Activated CD4-positive, alpha-beta T cell treated with anti-CD3 and anti-CD28 coated beads, Interleukin-10, Interleukin-2, amounts not matched to agents 100 ng/mL and 50 ng/mL, durations not matched to agents 16 hours and 8 hours (primary cell): ENCODE results near the gene KANSL1.
A peak's percentile ranks its signal among the peaks of the same experiment; 100 is the strongest.
"Not testable (repeated sequence)": the region's sequence is repeated elsewhere in the genome, so short reads cannot be mapped to it uniquely, and the experiment has no call there.

Source experiments
- DNase-seq: peaks from one replicate; pipeline ENCODE4 v3.0.0-alpha.2; 2020

KANSL1 gene

DNA sequence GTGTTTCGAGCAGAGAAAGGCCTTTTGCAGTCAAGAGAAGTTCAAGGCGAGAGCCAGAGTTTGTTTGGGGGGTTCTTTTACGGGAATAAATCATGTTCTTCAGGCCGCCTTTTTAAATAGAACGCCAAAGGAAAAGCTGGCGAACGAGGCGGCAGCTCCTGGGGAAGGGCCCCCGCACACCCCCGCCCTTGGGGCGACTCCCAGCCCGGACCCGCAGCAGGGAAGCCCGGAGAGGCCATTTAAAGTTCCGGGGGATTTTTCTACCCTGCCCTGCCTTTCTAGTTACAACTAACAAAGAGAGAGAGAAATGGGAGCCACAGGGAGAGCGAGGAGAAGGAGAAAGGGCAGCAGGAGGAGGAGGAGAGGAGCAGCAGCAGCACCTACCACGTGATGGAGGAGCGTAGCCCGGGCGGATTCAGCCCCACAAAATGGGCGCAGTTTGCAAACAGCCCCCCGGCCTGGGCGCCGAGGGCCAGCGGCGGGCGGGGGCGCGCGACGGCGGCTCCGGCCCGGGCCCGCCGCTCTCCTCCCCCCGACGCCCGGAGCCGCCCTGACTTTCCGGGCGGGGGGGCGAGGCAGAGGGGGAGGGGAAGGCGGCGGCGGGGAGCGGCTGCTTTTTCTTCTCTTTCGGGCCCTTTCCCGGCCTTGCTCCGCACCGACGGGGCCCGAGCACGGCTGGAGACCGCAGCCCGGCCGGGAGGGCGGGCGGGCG, 634 bp downstream of the KANSL1 start:
- DNase-seq = peak; percentile 73

DNA sequence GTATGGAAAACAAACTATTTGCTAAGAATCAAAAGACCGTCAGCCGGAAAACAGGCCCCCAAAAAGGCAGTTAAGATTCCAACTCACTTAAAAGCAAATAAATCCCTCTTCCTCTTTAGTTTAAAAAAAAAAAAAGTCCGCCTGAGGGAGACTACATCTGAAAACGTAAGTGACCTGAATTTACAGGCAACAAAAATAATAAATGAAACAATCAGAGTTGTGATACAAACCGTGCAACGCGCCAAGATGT, 1.1 kb downstream of the KANSL1 start:
- no peak for DNase-seq

DNA sequence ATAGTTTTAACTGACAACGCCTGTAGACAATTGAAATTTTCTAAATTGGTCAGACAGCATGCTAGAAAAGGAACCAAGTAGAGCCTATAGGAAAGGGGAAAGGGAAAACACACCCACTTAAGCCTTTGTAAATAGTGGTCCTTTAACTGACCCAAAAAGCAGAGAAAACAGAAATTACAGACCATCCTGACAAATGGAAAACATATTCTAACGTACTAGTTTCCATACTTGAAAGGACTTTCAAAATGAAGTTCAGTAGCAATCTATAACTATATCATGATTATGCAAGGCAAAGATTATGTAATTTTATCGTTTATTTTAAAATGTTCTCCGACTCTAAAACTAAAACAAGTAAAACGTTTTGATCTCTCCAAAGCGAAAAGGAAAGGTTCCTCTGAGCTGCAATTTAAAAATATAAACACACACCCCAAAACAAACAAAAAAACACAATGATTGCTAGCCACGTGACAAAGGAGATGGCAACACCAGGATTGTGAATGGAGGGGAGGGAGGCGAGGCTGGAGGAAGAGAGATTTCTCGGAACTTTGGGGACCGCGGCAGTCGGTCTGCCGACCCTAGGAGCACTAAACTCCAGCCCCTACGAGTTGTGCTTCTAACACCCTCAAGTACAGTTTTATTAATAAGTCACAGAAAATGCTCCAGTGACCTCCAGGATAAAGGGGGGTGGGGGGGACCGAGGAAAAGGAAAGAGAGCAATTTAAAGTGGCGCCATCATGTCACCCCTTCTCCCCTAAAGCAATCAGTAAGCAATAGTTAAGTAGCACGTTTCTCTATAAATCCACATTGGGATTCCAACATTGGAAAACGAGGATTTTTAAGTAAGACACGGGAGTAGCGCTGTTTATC, 1.7 kb downstream of the KANSL1 start:
- peak; percentile 59 for DNase-seq

DNA sequence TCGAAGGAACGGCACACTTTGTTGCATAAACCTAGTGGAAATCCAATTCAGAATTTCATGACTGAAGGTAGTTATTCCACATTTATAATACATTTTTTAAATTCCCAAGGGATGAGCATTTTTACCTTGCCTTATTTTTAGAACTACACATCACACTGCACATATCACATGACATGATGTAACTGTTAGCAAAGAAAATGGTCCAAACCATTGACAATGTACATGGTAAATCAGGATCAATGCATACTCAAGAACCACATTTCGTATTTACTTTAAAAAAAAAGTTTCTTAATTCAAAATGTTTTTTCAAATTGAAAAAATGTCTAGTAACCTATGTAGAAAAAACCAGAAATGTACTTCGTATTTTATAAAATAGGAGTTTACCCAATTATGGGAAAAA, 2.5 kb downstream of the KANSL1 start:
- no peak for DNase-seq

DNA sequence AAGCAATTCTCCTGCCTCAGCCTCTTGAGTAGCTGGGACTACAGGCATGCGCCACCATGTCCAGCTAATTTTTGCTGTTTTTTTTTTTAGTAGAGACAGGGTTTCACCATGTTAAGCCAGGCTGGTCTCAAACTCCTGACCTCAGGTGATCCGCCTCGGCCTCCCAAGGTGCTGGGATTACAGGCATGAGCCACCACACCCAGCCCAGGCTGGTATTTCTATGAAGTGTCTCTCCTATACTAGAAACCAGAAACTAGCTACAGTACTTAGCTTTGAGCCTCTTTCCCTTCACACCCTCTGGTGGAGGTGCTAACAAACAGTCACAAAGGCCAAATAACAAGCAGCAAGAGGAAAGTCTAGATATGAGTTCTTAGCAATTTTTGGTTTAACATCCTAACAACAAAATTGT, 6.4 kb downstream of the KANSL1 start:
- peak; percentile 73 for DNase-seq

GRCh38 chr17:46184696-46185095, 8.5 kb downstream of the KANSL1 start:
- DNase-seq = no peak

GRCh38 chr17:46183383-46183782, 9.8 kb downstream of the KANSL1 start:
- DNase-seq = not testable (repeated sequence)

DNA sequence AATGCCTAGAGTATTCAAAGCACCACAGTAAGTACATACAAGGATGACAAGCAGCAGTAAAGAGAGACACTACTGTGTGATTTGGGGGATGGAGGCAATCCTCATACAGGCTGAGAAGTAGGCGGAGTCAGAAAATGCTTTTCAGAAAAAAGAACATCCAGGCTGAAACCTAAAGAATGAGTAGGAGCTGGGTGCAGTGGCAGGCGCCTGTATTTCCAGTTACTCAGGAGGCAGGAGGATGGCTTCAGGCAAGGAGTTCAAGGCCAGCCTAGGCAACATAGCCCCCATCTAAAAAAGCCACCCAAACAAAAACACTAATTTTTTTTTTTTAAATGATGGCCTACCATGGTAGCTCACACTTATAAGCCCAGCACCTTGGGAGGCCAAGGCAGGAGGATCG, 10.3 kb downstream of the KANSL1 start:
- DNase-seq = no peak

DNA sequence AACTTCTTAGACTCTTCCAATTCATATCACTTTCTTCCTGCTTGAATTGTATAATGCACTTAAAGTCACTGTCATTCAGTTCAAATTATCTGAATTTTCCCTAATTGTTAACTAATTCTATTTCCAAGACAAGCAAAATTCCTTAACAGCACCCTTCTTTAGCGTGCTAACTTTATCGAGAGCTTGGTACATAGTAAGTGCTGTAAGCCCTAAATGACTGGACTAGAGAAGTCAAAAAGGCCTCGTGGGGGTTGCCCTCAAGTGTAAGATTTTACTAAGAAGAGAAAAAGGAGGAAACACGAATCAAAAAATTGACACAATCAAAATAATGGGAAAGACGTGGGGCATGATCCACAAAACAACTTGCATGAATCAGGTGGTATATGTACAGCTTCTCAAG, 11.3 kb downstream of the KANSL1 start:
- no peak for DNase-seq

GRCh38 chr17:46181316-46181715, 11.9 kb downstream of the KANSL1 start:
- not testable (repeated sequence) for DNase-seq

DNA sequence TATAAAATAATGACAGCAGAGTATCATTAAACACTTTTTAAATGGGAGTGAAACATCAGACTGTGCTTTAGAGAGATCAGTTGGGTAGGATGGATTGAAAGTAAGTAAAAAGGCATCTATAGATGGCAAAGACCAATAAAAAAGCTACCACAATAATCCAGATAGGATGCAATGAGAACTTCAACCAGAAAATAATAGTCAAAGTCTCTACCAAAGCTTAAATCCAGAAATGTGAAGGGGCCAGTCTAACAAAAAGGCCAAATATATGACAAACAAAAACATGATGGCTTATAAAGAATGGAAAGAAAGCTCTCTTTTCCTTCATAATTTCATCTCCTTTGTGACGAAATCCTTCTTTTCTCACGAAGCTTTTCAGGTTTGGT, 12.3 kb downstream of the KANSL1 start:
- DNase-seq = no peak

- DNase-seq = not testable (repeated sequence)
Measured at GRCh38 chr17:46180185-46180891, 12.9 kb downstream of the KANSL1 start.

DNA sequence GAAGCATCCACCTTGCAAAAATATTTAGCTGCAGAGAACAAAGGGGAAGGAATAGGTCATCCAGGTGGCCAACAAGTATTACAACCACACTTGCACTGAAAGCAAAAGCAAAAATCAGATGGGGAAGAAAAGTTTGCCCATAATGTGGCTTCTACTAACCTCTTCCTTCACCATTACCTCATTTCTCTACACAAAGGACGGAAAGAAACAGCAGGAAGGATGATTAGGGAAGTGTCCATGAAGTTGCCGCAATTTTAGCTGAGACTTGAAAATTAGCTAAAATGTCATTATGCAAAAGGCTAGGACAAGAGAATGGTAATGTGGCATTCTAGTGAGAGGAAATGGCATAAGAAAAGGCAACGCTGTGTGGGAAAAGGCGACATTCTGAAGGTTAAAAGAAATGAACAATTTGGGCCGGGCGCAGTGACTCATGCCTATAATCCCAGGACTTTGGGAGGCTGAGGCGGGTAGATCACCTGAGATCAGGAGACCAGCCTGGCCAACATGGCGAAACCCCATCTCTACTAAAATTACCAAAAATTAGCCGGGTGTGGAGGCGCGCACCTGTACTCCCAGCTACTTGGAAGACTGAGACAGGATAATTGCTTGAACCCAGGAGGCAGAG, 13.7 kb downstream of the KANSL1 start:
- DNase-seq = peak; percentile 51

DNA sequence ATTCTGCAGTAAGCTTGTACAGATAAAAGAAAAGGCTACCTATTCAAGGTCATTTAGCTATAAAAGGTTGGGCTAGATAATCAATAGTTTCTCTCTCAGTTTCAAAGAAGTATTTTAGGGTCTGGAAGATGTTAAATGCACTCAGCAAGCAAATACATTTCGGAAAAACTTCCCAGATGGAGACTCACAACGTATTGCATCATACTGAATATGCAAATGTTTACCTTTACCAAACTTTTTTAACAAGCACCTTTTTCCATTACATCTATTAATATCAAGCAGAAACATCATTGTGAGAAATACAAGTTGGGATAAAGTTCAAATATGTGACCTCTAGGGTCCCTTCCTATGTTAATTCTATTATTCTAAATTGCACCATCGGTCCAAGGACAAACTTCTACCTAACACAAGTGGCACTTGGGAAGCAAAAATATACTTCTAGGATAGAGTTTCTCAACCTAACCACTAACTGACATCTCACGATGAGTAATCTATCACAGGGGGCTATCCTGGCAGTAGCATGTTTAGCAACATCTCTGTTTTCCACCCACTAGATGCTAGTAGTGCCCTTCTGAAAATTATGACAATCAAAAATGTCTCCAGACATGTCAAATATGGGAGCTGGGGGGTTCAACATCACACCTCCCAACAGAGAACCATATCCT, 14.5 kb downstream of the KANSL1 start:
- peak; percentile 48 for DNase-seq

DNA sequence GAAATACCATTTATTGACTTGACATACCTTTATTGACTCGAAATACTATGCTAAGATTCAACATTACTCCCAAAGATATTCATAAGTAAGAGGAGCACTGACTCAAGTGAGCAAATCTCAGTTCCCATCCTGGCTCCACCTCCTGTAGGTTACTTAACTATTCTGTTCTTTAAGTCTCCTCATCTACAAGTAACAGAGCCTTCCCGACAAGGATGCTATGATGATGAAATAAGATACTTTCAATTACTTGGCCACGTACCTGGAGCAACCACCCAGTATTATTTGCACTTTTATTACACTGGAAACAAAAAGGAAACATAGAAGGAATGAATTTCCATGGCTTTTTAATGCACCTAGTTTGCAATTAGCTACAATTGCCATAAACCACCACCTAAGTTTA, 16.3 kb downstream of the KANSL1 start:
- no peak for DNase-seq

GRCh38 chr17:46175891-46176290, 17.3 kb downstream of the KANSL1 start:
- DNase-seq = no peak

DNA sequence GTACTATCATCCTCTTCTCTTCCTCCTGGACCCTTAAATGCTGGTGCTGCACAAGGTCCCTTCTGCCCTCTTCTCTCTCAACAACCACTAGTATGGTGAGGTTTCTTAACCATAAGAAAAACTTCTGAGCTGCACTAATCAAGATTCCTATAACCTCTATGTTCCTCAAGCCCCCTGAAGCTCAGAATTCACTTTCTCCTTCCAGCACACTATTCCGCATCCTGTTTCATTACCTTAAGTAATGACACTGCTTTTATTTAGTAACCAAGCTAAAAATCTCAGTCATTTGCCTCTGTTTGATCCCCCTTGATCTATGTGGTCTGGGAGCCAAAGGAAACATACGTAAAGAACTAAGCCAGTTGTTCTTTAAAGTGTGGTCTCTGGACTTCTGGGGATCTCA, 20.1 kb downstream of the KANSL1 start:
- DNase-seq = no peak

DNA sequence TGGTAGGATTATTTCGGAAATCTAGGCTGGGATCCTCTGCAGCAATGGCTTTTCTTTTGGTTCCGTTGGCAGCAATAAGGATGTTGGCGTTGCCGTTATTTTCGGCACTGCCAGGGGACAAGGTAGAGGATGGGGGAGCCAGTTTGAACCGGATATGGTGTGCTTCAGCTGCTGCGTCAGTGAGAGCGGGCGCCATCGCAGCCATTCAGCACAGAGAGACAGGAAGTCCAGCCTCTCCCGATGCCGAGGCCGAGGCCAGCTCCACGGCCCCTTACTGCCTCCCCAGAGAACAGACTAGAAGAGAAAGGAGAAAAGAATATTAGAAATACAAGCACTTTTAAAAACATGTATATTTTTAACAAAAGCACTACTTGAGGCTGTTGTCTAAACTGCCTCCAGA, 21.3 kb downstream of the KANSL1 start:
- no peak for DNase-seq

GRCh38 chr17:46170639-46171429, 22.4 kb downstream of the KANSL1 start:
- no peak for DNase-seq

DNA sequence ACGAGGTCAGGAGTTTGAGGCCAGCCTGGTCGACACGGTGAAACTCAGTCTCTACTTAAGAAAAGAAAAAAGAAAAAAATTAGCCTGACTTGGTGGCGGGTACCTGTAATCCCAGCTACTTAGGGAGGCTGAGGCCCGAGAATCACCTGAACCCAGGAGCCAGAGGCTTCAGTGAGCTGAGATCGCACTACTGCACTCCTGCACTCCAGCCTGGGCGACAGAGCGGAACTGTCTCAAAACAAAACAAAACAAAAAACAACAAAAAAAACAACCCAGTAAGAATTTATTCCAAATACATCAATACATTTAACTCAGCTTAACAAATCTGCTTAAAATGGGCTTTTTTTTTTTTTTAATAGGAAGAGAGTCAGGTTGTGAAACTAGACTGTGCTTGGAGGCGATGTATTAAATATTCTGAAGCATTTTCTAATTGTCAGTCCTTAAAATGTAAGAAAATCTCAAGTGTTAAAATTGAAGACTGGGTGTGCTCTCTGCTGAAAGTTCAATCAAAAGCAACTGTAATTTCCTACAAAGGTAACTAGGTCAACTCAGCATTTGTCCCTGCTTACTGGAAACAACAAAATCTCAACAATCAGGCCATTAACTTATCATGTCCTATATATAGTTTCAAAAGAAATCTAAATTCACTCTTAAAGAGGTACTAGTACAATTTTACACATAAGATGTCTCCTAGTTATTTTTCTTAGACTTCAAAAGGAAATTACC, 23.2 kb downstream of the KANSL1 start:
- no peak for DNase-seq

DNA sequence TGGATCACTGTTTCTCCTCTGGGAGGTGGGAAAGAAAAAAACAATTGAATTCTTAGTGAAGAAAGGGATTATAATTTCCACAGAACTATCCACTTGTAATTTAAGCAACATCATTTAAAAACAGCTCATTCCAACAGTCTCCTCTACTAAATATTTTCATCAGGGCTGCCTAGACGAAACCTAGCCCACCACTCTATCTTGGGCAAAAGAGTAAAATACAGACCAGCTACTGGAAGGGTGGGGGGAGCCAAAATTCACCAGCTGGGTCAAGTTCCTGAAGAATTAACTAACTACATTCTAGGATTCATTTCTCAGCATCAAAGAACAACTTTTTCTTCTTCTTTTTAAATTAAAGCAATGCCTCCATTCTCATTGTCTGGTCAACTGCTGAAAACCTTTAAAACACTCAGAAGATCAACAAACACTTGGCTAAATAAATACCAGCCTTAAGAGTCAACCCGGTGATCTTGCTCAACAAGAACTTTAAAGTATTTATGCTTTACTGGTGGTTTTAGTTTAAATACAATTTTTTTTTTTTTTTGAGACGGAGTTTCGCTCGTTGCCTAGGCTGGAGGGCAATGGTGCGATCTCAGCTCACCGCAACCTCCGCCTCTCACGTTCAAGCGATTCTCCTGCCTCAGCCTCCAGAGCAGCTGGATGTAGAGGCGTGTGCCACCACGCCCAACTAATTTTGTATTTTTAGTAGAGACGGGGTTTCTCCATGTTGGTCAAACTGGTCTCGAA, 25.2 kb downstream of the KANSL1 start:
- DNase-seq = no peak
